HepG2 (cell line): ENCODE data around the gene SV2B. TPM values are rescaled to one million over a fixed set of nuclear protein-coding genes. Genes with fewer than 3 reads are reported as not detected.

Experiments
- ATAC-seq: fragments of 200-7000 bp; cut with Tn5 transposase; 3 replicates; pipeline ENCODE4 v1.9.1; 2020; ENCODE audit warnings: mild to moderate bottlenecking, moderate library complexity
- BruUV-seq: library from RNA; stranded (reverse); fragments of 400-500 nt; replicated peaks from 2 replicates; lab custom pipeline; 2021; lab: Mats Ljungman, UMichigan
- CTCF ChIA-PET: fragments of 300-600 bp; formaldehyde crosslinking; extraction: SDS; loops from one replicate; lab custom pipeline; 2021; ENCODE audit warnings: low total read pairs, inconsistent platforms, low intra/inter-chr PET ratio; lab: Yijun Ruan, JAX
- POLR2A ChIA-PET: fragments of 350-600 bp; sonication (Branson Sonifier 250); formaldehyde crosslinking; loops from one replicate; lab custom pipeline; 2020; ENCODE audit warnings: antibody characterized with exemption, inconsistent platforms; lab: Yijun Ruan, JAX
- DNase-seq: peaks from one replicate; pipeline ENCODE4 v3.0.0-alpha.2; 2015; ENCODE audit warnings: low spot score
- FAIRE-seq: peaks from 3 replicates; lab custom pipeline; 2011; peaks lifted over from hg19 to GRCh38; lab: Jason Lieb, UNC
- H2AFZ ChIP-seq: one replicate; pipeline ENCODE4 v1.6.1; 2011; ENCODE audit warnings: low read length, inconsistent platforms
- H3K27ac ChIP-seq: fragments of 300-600 bp; 3 replicates; pipeline ENCODE4 v1.8.0; 2011; ENCODE audit warnings: mixed run types, mild to moderate bottlenecking, mixed read lengths, low read length, inconsistent platforms; ENCODE audit not compliant: insufficient read depth; ENCODE audit errors: extremely low read length
- H3K27me3 ChIP-seq, 2 experiments: fragments of 200-600 bp in 1 of 2; 2 replicates in 1 of 2; 3 replicates in 1 of 2; pipeline versions ENCODE4 v1.6.0 to v1.8.0; 2011; ENCODE audit warnings: low read length in 2 of 2, mild to moderate bottlenecking in 2 of 2, moderate library complexity in 2 of 2, inconsistent platforms in 1 of 2; ENCODE audit not compliant: insufficient read depth in 2 of 2, control insufficient read depth in 1 of 2
- H3K36me3 ChIP-seq, 2 experiments: fragments of 200-600 bp in 1 of 2; replicated peaks in 1 of 2; 2 replicates in 1 of 2; 3 replicates in 1 of 2; pipeline versions ENCODE4 v1.5.1 to v1.8.0; 2011; ENCODE audit warnings: low read length in 2 of 2, inconsistent platforms in 1 of 2; ENCODE audit not compliant: insufficient read depth in 2 of 2, control insufficient read depth in 1 of 2
- H3K4me1 ChIP-seq: 2 replicates; pipeline ENCODE4 v1.5.1; 2012; ENCODE audit warnings: low read length, inconsistent platforms; ENCODE audit not compliant: insufficient read depth
- H3K4me2 ChIP-seq: 2 replicates; pipeline ENCODE4 v1.6.0; 2011; ENCODE audit warnings: low read depth, low read length, inconsistent platforms
- H3K4me3 ChIP-seq, 3 experiments: fragments of 200-600 bp in 1 of 3; sonication (generic), shearing (Covaris generic) in 1 of 3; replicated peaks in 1 of 3; 2 replicates each; pipeline ENCODE4 v1.5.1; 2011 to 2016; ENCODE audit warnings: low read length in 3 of 3, inconsistent platforms in 2 of 3, low read depth in 2 of 3, mild to moderate bottlenecking in 2 of 3, control low read depth in 1 of 3, mixed read lengths in 1 of 3; ENCODE audit not compliant: insufficient read depth in 1 of 3
- H3K79me2 ChIP-seq: one replicate; pipeline ENCODE4 v1.6.1; 2011; ENCODE audit warnings: low read length, inconsistent platforms; ENCODE audit not compliant: insufficient read depth
- H3K9ac ChIP-seq: 2 replicates; pipeline ENCODE4 v1.6.0; 2011; ENCODE audit warnings: mild to moderate bottlenecking, low read depth, low read length, inconsistent platforms; ENCODE audit not compliant: insufficient read depth
- H3K9me3 ChIP-seq: 2 replicates; pipeline ENCODE4 v1.5.1; 2012; ENCODE audit warnings: mild to moderate bottlenecking, low read length
- H4K20me1 ChIP-seq: 2 replicates; pipeline ENCODE4 v1.6.0; 2011; ENCODE audit warnings: inconsistent platforms, mild to moderate bottlenecking, low read length, moderate library complexity; ENCODE audit not compliant: insufficient read depth
- AHR ChIP-seq: IDR thresholded peaks from 2 replicates; pipeline ENCODE4 v1.6.1; 2018; ENCODE audit warnings: missing genetic modification reagents, missing compliant biosample characterization
- FOXA3 ChIP-seq: IDR thresholded peaks from 2 replicates; pipeline ENCODE4 v1.6.1; 2016; ENCODE audit warnings: missing genetic modification reagents, missing compliant biosample characterization
- ISL2 ChIP-seq: sonication (generic); formaldehyde crosslinking; IDR thresholded peaks from 2 replicates; pipeline ENCODE4 v1.5.0; 2020; ENCODE audit warnings: missing genetic modification reagents
- KDM6A ChIP-seq: IDR thresholded peaks from 2 replicates; pipeline ENCODE4 v1.6.1; 2016; ENCODE audit warnings: low read depth
- MEF2D ChIP-seq: sonication (generic); formaldehyde crosslinking; IDR thresholded peaks from 2 replicates; pipeline ENCODE4 v1.5.1; 2020; ENCODE audit warnings: mild to moderate bottlenecking, missing genetic modification reagents
- MTF2 ChIP-seq: sonication (generic); formaldehyde crosslinking; IDR thresholded peaks from 2 replicates; pipeline ENCODE4 v1.5.0; 2020; ENCODE audit warnings: missing genetic modification reagents, borderline replicate concordance
- NCOA2 ChIP-seq: sonication (generic); formaldehyde crosslinking; IDR thresholded peaks from 2 replicates; pipeline ENCODE4 v1.8.0; 2022; ENCODE audit warnings: inconsistent platforms
- SAFB2 ChIP-seq: sonication (generic); formaldehyde crosslinking; IDR thresholded peaks from 2 replicates; pipeline ENCODE4 v1.5.1; 2020; ENCODE audit warnings: missing genetic modification reagents, low read depth, mild to moderate bottlenecking, borderline replicate concordance
- YEATS4 ChIP-seq: sonication (generic); formaldehyde crosslinking; IDR thresholded peaks from 2 replicates; pipeline ENCODE4 v1.4.0; 2020; ENCODE audit warnings: missing genetic modification reagents, borderline replicate concordance
- ZNF224 ChIP-seq: sonication (generic); formaldehyde crosslinking; IDR thresholded peaks from 2 replicates; pipeline ENCODE4 v1.5.0; 2020; ENCODE audit warnings: mild to moderate bottlenecking, missing genetic modification reagents
- ZNF317 ChIP-seq: sonication (generic); formaldehyde crosslinking; IDR thresholded peaks from 2 replicates; pipeline ENCODE4 v1.5.0; 2020; ENCODE audit warnings: mild to moderate bottlenecking, missing genetic modification reagents
- ZNF747 ChIP-seq: sonication (generic); formaldehyde crosslinking; IDR thresholded peaks from 2 replicates; pipeline ENCODE4 v1.8.1; 2023; ENCODE audit warnings: missing genetic modification reagents, mild to moderate bottlenecking, borderline replicate concordance
- WGBS: methylation state at CpG from one replicate; pipeline ENCODE4 v1.1.6; 2017; ENCODE audit warnings: low lambda C conversion rate; 5-methylcytosine and 5-hydroxymethylcytosine counted together
- in situ Hi-C: cut with HindIII; loops from 2 replicates; pipeline ENCODE4 v1.10.0; 2017; ENCODE audit warnings: low pct_unique_long_range_greater_than_20kb; ENCODE audit not compliant: extremely low pct_ligation_motif_present
- intact Hi-C: fragments of 100-400 bp; cut with micrococcal nuclease; formaldehyde crosslinking; loops from one replicate; pipeline ENCODE4 v1.10.0; 2022; ENCODE audit not compliant: unreplicated experiment
- polyA plus RNA-seq, 8 experiments: library from polyadenylated mRNA; depleted of rRNA in 3 of 8; stranded (reverse) in 7 of 8; unstranded in 1 of 8; fragments of >200 nt; fragmentation: Illumina TruSeq in 4 of 8; extraction: Trizol in 4 of 8; gene quantifications; 2 replicates each; pipeline versions ENCODE4 v1.2.1 to v1.2.3, GENCODE V29; 2011 to 2016; ENCODE audit warnings: low read depth in 4 of 8, missing spikeins in 1 of 8, mixed read lengths in 1 of 8; ENCODE audit not compliant: insufficient read depth in 1 of 8
- total RNA-seq, 5 experiments: library from RNA; depleted of rRNA; stranded (reverse); fragments of >200 nt; fragmentation: Illumina TruSeq; extraction: Trizol; gene quantifications; 2 replicates each; pipeline ENCODE4 v1.2.3, GENCODE V29; 2016; ENCODE audit warnings: low read depth in 1 of 5

SV2B gene
- total and polyA plus RNA-seq, 2 of the 13 experiments (the other 11 are each of a cell fraction or from before 2014, with no cell fraction given), result not detected

- no peak overlapping the region for H3K4me2 ChIP-seq
- TF ChIP-seq ZNF224 (no peak), ZNF317 (peak; percentile 99), MTF2 (CRISPR knock-in tag) (no peak), YEATS4 (CRISPR knock-in tag) (no peak), KDM6A (CRISPR knock-in tag) (no peak), MEF2D (CRISPR knock-in tag) (no peak)
These were observed 65.8 kb downstream of the SV2B start for GRCh38 chr15:91165850-91166249.

GRCh38 chr15:91168457-91168856, 68.4 kb downstream of the SV2B start:
- no peak overlapping the region for H3K4me2 ChIP-seq
- intact Hi-C loops (no loop called here), in situ Hi-C loops (no loop called here)
- TF ChIP-seq FOXA3 (no peak), AHR (CRISPR knock-in tag) (no peak), ISL2 (CRISPR knock-in tag) (no peak), ZNF747 (no peak), SAFB2 (CRISPR knock-in tag) (no peak), NCOA2 (CRISPR knock-in tag) (no peak)
- FAIRE-seq, result no peak
- no TSS peak for BruUV-seq
- H3K9ac ChIP-seq, result no peak overlapping the region
- H3K79me2 ChIP-seq, result no peaks in the 10 kb centered on the region
- peaks cover 14% of the 10 kb centered on the region for H3K9me3 ChIP-seq
- ChIA-PET POLR2A (no interaction called here), CTCF (no interaction called here)
- H4K20me1 ChIP-seq, result no peaks in the 10 kb centered on the region
- H2AFZ ChIP-seq, result no peak overlapping the region
- DNase-seq, result no peak
- no peak for ATAC-seq
- peaks cover 0 to 9% of the 10 kb centered on the region in 2 experiments; a peak in 3 of 5 replicates for H3K27me3 ChIP-seq
- H3K4me1 ChIP-seq, result no peaks in the 10 kb centered on the region
- no peaks in the 10 kb centered on the region for H3K36me3 ChIP-seq
- H3K4me3 ChIP-seq, result no peak overlapping the region
- H3K27ac ChIP-seq, result no peak overlapping the region

More at GRCh38 chr15:91165850-91166249, 65.8 kb downstream of the SV2B start:
- Histone ChIP-seq H3K4me1 (no peaks in the 10 kb centered on the region), H3K9ac (no peak overlapping the region), H4K20me1 (no peaks in the 10 kb centered on the region), H3K4me3 (no peak overlapping the region), H3K27ac (no peak overlapping the region), H3K9me3 (peaks cover 14% of the 10 kb centered on the region), H3K36me3 (no peaks in the 10 kb centered on the region), H2AFZ (no peak overlapping the region), H3K27me3 (peaks cover 0 to under 1% of the 10 kb centered on the region in 2 experiments; a peak in 1 of 5 replicates), H3K79me2 (no peaks in the 10 kb centered on the region)
- in situ Hi-C loops (no loop called here), intact Hi-C loops (no loop called here)
- ChIA-PET CTCF (no interaction called here), POLR2A (no interaction called here)
- no peak for DNase-seq
- no peak for FAIRE-seq
- WGBS, result 4% methylated on average over 1 of the region's 1 CpG
- no peak for ATAC-seq
- no TSS peak for BruUV-seq
